CD1c-positive myeloid dendritic cell (primary cell): ENCODE results near the gene AP2A2.

Experiments
- DNase-seq: peaks from one replicate; pipeline ENCODE4 v3.0.0-alpha.2; 2016; ENCODE audit errors: extremely low spot score

The AP2A2 gene

DNA sequence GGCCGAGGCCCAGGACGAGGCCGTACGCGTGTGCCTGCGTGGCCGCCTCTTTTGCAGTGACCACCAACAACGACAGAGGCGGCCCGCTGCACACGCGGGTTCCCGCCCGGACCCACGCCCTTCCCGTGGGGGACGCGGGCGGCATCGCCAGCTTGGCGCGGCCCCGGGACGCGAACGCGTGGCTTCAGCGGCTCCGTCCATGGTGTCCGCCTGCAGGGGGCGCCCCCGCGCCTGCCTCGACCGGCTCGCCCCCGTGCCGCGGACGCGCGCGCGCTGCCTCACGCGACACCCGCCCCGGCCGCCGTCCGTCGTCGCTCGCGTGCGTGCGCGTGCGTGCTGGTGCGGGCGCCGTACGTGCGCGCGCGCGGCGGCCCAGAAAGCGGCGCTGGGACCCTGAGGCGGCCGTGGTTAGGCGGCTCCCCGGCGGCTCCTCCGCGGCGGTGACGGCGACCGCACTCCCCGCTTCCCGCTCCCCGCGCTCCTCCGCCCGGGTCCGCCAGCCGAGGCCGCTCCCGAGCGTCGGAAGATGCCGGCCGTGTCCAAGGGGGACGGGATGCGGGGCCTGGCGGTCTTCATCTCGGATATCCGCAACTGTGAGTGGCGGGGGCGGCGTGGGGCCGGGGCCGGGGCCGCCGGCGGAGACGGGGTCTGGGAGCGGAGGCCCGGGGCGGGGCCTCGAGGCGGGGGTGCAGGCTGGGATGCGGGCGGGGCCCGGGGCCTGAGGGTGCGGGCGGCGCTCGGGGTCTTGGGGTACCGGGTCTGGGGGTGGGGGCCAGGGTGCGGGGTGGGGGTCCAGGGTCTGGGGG is at the start of gene AP2A2:
AP2A2 (plus strand) TSS at position 375 of the 806 bp plus-strand sequence; CDS start at position 527, 152 bp downstream.
- peak; percentile 97 for DNase-seq

DNA sequence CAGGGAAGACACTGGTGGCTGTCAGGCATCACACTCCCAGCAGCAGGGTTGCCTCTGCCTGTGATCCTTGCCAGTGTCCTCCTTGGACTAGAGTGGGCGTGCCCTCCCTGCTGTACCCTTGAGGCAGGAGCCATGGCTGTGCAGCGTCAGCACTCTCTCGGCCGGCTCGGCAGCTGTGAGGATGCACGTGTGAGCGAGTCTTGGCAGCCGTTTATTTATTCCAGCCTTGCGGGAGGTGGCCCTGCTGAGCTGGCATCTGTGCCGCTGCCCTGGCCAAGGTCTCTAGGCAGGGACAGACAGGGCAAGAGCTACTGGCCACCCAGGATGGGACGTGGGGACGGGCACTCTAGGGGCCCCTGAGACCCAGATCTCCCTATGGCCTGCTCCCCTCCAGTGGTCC is 49.1 kb upstream of the AP2A2 start:
- DNase-seq = no peak

DNA sequence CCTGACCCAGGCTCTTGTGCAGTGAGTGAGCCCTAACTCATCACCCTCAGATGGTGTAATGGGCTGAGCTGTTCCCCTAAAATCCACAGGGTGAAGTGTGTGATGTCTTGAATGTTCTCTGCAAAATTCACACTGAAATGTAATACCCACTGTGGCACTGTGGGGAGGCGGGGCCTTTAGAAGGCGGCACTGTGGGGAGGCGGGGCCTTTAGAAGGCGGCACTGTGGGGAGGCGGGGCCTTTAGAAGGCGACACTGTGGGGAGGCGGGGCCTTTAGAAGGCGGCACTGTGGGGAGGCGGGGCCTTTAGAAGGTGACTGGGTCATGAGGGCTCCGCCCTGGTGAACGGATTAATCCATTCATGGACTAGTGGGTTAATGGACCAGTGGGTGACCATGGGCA is 48.1 kb upstream of the AP2A2 start:
- DNase-seq = no peak

DNA sequence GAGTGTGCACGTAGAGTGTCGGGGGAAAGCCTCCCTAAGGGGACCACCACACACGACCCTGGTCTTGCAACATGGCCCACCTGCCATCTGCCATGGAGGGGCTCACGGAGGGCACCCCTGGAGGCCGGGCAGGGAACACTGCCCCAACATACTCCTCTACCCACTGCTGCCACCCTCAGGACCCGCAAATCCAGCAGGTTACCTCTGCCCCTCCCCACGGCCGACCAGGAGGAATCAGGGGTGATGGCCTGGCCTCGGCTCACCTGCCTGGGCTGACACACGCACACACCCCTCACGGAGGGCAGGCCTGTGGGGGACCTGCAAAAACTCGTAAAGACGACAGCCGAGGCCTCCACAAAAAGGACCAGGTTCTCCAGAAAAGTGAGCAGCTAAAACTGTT is 45.2 kb upstream of the AP2A2 start:
- DNase-seq = no peak

DNA sequence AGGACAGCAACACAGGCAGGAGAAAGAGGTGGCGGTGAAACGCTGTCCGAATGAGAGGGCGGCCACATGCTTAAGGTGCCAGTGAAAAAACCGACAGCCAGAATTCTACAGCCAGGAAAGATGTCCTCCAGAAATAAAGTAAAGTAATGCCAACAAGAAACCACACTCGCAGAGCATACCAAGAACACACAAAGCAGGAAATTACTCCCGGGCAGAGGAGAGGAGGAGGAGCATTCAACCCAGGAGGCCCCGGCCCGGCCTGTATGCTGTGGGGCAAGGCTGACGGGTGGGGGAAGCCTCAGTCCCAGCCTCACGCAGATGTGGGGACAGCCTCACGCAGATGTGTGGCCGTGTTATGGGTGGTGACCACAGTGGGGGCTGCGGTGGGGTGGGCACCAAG is 43.1 kb upstream of the AP2A2 start:
- no peak for DNase-seq

DNA sequence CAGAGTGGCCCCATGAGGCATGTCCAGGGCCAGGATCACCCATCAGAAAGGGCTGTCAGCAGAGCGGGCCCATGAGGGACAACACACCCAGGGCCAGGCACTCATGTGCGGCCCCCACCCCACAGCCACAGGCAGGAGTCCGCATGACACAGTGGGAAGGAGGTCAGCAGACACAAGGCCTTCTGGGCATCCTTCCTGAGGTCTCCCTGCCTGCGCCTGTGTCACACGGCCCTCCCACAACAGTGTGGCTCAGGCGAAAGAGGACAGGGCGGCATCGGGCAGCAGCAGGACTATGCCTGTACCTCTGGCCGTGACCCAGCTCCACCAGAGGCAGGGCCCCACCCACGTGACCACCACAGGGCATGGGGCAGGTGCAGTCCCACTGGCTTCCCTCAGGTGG is 42.1 kb upstream of the AP2A2 start:
- no peak for DNase-seq

DNA sequence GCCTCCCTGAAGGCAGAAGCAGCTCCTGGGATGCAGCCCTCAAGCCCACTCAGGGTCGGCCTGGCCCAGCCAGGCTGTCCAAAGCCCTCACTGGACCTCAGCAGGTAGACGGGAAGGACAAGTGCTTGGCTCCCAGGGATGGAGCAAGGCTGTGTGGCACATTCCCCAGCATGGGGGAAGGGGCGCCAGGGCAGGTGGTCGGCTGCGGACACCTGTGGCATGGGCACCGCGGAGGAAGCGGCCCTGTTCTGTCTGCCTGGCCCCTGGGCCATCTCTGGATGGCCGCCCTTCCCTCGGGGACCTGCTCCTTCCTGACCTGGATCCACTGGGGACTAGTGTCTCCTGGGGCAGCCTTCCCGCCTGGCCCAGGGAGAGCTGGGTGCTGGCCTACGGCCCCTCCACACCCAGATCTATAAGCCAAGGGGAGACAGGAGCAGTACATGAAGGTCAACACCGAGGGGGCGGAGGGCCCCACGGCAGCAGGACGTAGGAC is 41.0 kb upstream of the AP2A2 start:
- no peak for DNase-seq

DNA sequence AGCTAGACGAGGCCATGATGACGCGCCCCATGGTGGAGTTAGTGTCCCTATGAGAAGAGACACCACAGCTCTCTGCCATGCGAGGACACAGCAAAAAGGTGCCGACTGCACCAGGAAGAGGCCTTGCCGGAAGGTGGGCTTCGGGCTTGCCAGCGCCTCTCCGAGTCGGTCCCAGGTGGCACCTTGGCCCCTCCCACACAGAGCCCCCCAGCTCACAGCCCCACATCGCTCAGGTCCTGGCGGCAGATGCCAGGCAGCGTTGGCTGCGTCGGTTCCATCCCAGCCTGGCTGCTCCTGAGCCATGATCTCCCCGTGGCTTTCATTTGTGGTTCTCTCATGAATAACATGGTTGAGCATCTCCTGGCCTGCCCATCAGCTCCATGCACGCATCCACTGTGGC is 39.1 kb upstream of the AP2A2 start:
- no peak for DNase-seq

DNA sequence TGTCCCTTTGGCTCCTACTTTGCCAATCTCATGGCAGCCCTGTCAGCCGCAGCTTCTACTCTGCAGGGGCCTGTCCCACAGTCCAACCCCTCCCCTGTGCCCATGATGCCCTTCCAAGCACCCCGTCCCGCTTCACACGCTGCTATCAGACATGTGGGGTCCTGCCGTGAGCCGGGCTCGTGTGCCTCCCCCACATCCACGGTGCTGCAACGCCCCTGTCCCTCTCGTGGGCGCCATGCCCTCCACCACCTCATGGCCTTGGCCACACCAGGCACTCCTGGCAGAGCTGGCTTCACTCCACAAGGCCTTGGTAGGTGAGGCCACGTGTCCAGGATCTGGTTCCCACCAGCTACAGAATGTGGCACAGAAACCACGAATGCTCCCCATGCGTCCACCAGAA is 38.1 kb upstream of the AP2A2 start:
- no peak for DNase-seq

DNA sequence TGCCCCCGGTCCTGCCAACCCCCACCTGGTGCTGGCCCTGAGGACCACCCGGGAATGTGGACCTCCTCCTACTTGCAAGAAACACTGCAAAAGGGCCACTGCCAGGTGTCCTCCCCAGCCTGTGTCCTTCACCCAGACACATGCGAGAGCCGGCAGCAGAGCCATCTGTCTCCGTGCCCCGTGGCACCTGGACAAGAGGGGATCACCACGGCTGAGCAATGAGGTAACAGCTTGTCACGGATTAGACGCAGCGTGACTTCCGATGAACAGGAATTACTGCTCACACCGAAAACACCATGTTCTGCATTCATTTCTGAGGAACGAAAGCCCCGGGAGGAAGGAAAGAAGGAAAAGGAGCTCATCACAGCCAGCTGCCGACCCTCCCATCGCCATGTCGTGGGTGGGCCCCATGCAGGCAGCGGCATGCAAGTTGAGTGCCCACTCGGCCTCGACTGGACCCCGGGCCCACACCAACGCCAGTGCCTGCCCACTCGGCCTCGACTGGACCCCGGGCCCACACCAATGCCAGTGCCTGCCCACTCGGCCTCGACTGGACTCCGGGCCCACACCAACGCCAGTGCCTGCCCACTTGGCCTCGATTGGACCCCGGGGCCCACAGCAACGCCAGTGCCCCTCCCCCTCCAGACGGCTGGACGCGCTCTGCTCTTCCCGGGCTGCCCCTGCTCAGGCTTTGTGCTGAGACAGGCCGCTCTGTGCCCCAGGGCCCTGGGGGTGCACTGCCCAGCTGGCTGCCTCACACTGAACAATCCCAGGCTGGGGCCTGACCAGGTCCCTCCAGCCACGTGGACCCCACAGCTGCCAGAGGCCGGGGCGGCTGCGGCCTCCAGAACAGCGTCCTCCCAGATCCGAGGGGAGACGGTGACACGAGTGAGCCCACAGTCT is 37.1 kb upstream of the AP2A2 start:
- no peak for DNase-seq

DNA sequence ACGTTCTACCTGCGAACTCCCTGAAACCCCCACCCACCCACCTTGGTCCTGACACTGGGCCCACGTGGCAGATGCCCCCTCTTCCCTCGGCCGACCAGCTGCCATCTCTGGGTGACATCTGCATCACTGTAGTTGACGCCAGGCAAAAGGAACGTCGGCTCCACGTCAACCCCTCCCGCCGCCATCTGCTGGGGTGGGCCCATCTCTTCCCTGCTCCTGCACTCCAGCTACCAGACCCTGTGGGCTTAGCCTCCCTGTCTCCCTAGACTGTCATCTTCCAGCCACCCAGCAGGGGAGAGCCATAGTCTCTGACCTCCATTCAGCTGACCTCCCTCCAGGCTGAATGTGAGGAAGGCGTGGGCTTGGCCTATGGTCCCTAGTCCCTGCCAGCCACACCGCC is 36.4 kb upstream of the AP2A2 start:
- DNase-seq = no peak

DNA sequence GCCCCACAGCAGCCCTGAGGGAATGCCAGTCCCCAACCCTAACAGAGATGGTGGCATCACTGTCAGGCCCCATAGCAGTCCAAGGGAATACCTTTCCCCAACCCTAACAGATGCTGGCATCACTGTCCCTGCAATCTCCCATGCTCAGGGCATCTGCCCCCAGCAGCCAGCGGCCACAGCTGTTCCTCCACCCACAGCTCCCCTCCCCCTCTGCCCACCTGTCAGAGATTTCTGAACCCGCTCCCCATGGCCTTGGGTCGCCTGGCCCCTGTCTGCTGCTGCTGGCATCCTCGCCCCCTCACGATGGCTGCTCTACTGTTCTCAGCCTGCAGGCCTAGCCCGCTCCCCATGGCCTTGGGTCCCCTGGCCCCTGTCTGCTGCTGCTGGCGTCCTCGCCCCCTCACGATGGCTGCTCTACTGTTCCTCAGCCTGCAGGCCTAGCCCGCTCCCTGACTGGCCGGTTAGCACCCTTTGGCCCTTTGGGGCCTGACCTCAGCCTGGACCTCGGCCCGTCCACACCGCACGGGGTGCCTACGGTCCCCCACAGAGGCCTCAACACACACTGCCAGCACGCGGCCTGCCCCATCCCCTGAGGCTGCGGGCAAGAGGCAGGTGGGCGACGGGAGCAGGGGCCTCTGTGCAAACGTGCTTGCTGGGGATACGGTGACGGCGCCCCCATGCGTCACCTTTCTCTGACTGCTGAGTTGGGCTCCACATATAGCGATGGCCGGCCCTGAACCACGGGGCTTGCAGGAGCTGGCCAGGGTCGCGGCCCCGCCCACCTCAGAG is 35.8 kb upstream of the AP2A2 start:
- no peak for DNase-seq

DNA sequence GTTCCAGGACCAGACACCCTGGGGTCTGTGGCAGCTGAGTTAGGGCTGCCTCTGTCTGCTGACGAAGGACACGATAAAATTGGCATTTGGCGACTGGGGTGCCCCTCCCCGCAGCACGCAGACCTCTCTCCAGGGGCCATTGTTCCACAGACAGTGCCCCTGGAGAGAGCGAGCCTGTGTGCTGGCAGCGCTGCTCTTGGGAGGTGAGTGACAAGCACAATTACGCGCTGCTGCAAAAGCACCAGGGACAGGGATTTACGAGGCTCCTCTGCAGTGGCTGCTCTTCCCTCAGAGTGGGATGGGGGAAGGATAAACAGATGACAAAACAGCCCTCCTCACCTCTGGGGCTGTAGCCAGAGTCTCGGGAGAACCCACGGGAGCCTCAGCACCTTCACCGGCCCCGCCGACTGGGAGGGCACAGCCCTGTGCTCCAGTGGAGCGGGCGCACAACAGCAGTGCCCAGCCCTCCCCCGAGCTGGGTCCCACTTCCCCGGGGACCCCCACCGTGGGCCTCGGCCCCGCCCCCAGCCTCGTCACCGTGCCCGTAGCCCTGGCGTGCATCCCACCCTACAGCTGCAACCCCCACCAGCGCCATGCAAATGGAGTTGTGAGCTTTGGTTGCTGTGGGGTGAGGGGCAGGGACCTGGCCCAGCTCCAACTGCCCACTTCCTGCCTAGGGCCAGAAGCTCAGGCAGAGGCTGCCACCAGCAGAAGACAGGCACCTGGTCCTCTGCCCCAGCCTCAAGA is 34.7 kb upstream of the AP2A2 start:
- no peak for DNase-seq

DNA sequence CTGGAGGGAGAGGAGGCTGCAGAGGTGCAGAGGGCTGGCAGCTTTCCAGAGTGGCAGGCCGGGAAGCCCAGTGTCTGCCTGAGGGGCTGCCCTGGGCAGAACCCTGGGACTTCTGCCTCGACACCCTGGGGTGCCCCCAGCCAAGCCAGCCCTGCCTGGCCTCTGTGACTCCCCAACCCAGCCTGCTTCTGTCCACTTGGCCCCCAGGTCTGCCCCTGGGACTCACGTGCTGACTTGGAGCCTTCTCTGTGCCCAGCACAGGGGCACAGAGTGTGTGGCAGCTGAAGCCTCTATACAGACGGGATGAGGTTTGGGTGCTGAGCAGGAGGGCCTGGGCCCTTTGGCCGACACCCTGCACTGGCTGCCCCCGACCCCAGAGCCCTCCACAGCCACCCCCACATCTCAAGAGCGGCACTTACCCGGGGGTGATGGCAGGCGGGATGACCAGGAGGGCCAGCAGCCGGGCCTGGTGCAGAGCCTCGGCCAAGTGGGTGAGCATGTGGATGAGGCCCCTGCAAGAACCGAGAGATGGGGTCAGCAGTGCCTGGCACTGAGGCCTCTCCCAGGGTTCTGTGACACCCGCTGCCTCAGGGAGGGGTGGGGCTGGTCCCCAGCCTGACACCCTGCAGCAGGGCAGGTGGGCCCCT is 32.5 kb upstream of the AP2A2 start:
- no peak for DNase-seq

DNA sequence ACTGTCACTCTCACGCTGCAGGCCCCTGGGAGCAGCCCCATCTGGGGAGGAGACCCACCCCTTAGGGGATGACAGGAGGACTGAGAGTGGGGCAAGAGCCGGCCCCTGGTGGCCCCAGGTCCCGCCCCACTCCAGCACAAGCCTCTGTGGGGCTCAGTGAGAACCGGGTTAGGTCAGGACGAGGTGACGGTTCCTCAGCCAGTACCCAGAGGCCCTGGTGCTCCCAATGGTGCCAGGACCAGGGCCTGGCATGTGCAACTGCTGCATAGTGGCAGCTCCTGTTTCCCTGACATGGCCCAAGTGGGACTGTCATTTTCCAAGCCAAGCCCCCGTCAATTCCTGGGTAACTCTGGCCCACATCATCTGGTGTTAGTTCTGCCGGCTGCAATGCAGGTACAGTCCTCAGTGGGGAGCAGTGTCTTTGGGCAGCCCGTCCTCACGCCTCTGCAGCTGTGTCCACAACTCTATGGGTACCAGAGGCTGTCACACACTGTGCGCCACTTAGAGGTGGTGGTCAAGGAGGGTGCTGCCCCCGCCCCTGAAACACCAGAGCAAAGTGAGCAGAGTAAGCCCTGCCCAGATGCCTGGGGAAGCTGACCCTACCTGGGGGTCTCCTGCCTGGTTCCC is 31.0 kb upstream of the AP2A2 start:
- DNase-seq = no peak

DNA sequence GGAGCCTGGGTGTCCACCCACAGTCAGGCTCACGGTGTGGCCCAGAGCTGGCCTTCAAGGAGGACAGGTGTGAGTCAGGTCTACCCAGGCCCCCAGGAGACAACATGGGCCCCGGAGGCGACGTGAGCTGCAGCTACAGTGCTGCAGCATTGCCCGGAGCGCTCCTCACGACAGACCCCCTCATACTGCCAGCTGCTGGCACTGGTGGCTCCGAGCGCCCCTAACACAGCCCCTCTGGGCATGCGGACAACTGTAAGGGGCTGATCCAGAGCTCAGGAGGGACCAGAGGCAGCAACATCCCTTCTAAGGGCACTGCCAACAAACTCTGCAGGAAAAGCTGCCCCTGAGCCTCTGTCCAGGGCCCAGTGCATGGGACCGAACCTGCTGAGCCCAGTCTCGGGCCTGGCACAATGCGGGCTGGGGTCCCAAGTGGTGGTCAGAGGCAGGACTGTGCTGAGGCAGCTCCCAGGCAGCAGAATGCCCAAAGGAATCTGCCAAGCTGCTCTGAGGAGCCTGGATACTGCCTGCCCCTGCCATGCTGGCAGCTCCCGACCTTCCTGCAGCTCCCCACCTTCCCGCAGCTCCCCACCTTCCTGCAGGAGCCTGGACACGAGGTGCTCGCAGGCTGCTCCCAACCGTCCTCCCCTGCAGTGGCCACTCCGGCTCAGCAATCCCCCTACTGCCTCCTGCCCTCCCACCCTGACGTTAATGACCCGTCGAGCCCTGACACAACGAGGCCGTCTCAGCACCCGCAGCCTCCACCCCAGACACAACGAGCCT is 30.1 kb upstream of the AP2A2 start:
- DNase-seq = no peak

DNA sequence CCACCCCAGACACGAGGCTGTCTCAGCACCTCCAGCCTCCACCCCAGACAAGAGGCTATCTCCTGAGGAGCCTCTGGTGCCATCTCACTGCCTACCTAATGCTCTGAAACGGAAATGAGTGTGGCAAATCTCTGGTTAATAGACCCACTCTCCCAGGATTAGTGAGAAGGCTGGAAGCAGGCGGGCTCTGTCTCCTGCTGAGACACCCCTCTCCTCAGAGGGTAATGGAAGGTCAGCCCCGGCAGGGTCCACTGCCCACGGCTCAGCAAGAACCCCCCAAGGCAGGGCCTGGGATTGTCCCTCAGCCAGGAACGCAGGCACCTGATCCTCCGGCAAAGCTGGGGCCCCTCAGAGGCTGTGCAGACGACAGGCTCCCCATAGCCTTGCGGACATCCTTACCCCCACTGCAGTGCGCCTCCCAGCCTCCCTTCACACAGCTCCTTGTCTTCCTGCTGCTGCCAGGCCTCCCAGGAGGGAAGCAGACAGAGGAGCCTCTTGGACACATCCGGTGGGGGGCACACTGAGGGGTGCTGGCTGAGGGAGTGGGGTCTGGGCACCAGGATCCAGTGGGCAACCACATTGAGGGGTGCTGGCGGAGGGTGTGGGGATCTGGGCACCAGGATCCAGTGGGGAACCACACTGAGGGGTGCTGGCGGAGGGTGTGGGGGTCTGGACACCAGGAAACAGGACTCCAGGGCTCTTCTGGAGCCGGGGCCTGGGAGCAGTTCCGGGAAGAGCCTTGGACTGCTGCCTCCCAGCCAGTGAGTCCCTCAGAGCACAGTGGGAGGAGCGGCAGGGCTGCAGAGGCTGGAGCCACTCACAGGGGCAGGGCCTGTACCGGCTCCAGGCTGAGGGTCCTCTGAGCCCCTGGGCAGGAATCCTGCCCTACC is 28.2 kb upstream of the AP2A2 start:
- DNase-seq = no peak

DNA sequence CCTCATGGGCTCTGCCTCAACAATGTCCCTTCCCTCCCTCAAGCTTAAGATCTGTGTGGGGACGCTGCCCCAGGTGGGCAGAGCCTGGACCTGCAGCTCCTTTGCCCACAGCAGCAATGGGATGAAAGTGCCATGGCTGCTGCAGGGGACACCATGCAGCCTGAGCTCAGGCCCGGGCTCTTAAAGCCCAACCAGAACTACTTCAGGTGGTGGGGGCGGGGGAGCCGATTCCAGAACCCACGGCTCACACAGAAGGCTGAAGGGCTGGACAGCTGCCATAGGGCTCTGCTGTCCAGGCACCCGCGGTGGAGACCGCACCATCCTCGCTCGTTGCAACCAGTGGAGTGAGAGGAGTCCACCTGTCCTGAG is 27.5 kb upstream of the AP2A2 start:
- no peak for DNase-seq
